ENCODE measurements around the gene TMEM184A. TPM values are rescaled to one million over a fixed set of nuclear protein-coding genes. Genes with fewer than 3 reads are reported as not detected.

Gene TMEM184A
- total RNA-seq, 2 donors from 2014 or later, result 35.8 to 54.3 TPM

DNA sequence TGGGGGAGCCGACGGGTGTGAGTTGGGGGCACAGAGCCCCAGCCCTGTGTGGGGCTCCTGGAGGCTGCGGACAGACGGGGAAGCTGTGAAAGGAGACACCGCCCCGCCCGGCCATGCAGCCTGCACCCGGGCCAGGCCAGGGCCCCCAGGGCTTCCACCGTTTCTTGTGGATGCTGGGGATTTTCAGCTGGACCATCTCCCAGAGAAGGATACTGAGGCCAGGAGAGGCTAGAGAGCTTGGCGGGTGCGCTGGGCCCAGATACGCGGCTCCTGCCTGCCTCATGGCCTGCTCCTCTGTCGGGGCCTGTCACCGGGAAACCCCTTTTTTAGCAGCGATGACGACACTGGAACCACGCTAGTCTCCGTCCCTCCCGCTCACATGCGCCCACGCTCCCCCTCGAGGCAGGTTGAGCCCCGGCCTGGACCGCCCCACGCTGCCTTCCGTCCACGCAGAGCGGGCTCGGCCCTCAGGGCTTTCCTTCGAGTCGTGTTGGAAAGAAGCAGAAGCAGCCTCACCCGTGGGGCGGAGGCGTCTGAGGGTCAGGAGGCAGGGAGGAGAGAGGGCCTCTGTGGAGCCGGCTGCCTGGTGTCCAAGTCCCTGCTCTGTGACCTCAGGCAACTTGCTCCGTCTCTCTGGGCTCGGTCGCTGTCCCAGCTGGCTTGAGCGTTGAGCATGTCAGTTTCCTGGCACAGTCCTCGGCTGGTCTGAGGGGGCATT lies 11.7 kb downstream of the TMEM184A start:
- Histone ChIP-seq H3K27ac (no peak overlapping the region), H3K27me3 (no peaks in the 10 kb centered on the region), H3K9ac (ENCODE audit: low read depth in 2 of 2, low read length in 2 of 2) (no peak overlapping the region), H3K4me1 (peaks cover 3% of the 10 kb centered on the region), H3K36me3 (peaks cover 17% of the 10 kb centered on the region), H3K4me3 (no peak overlapping the region), H3K9me3 (no peaks in the 10 kb centered on the region)
- intact Hi-C loops (cut with DNase I), result no loop called here
- TF ChIP-seq, protein P1, sequence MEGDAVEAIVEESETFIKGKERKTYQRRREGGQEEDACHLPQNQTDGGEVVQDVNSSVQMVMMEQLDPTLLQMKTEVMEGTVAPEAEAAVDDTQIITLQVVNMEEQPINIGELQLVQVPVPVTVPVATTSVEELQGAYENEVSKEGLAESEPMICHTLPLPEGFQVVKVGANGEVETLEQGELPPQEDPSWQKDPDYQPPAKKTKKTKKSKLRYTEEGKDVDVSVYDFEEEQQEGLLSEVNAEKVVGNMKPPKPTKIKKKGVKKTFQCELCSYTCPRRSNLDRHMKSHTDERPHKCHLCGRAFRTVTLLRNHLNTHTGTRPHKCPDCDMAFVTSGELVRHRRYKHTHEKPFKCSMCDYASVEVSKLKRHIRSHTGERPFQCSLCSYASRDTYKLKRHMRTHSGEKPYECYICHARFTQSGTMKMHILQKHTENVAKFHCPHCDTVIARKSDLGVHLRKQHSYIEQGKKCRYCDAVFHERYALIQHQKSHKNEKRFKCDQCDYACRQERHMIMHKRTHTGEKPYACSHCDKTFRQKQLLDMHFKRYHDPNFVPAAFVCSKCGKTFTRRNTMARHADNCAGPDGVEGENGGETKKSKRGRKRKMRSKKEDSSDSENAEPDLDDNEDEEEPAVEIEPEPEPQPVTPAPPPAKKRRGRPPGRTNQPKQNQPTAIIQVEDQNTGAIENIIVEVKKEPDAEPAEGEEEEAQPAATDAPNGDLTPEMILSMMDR (IDR thresholded peaks at IDR 0.05), result no peak
- no peak for DNase-seq

DNA sequence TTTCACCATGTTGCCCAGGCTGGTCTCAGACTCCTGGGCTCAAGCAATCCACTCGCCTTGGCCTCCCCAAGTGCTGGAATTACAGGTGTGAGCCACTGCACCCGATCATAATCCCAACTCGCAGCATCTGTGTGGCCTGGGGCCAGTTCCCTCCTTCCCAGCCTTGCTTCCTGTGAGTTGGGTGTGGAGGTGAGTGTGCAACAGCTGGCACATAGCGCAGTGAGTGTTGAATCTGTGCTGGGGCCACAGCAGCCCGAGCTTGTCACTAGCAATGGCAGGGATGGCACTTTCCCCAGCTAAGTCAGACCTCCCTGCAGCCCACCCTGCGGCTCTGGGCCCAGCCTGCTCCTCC lies 12.2 kb downstream of the TMEM184A start:
- no peak overlapping the region for H3K9ac ChIP-seq (ENCODE audit: low read depth in 2 of 2, low read length in 2 of 2)
- no peak for DNase-seq
- H3K36me3 ChIP-seq, result peaks cover 18% of the 10 kb centered on the region
- H3K4me1 ChIP-seq, result peaks cover 3% of the 10 kb centered on the region
- H3K27me3 ChIP-seq, result no peaks in the 10 kb centered on the region
- no peak overlapping the region for H3K27ac ChIP-seq
- TF ChIP-seq, protein P1 (IDR thresholded peaks at IDR 0.05), result no peak
- H3K4me3 ChIP-seq, result no peak overlapping the region
- no peaks in the 10 kb centered on the region for H3K9me3 ChIP-seq
- intact Hi-C loops (cut with DNase I), result no loop called here

DNA sequence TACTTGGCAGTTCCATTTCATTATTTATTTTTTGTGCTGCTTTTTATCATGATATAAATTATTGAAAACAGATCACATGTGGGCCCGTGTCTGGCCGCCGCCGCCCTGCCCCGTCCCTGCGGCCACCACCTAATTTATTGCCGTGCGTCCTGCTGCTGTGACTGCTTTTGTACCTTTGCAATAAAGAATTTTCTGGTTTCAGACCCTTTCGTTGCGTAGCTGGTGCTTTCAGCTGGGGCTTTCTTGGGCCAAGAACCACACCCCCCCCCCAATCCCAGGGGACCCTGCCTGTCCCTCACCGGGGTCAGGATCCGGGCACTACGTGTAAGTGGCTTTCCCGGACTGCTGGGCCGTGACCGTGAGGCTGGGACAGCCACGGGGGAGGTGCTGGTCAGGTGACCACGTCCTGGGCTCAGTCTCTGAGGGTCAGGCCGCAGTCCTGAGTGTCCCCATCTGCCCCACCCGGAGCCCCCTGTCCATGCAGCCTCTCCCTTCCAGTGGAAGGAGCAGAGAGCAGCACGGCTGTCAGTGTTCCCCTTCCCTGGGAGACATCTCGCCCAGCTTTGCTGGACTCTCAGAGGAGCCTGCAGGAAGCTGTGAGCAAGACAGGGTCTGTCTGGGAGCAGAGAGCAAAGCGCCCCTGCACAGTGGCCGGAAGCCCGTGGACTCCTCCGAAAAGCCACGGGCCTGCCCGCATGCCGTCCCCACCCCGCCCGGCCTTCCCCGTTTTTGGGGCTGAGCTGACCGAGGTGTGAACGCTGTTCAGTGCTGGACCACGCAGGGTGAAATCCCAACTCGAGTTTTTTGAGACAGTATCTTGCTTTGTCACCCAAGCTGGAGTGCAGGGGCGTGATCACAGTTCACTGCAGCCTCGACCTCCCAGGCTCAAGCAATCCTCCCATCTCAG lies 12.9 kb downstream of the TMEM184A start:
- Histone ChIP-seq H3K4me1 (peaks cover 3% of the 10 kb centered on the region), H3K27me3 (no peaks in the 10 kb centered on the region), H3K36me3 (peaks cover 18% of the 10 kb centered on the region), H3K9ac (ENCODE audit: low read depth in 2 of 2, low read length in 2 of 2) (no peak overlapping the region), H3K9me3 (no peaks in the 10 kb centered on the region), H3K4me3 (no peak overlapping the region), H3K27ac (no peak overlapping the region)
- no peak for DNase-seq
- intact Hi-C loops (cut with DNase I), result no loop called here
- TF ChIP-seq, protein P1 (IDR thresholded peaks at IDR 0.05), result no peak

DNA sequence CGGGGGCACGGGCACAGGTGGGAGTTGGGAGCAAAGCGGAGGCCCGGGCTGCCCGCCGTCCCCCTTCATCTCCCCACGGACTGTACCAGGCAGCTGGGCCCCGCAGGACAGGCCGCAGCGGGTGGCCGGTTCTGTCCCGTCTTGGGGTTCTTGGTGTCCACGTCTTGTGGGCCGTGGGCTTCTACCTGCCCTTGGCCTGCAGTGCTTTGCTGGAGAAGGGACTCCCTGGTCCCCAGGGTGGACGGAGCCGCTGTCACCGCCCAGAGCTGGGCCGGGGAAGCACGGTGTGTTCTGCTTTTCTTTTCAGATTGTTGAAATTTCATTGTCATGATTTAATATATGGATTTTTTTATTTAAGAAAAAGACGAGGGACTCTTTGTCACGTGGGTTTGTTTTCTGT lies 13.7 kb downstream of the TMEM184A start:
- TF ChIP-seq, protein P1 (IDR thresholded peaks at IDR 0.05), result no peak
- Histone ChIP-seq H3K36me3 (peaks cover 18% of the 10 kb centered on the region), H3K4me1 (peaks cover 3% of the 10 kb centered on the region), H3K27me3 (no peaks in the 10 kb centered on the region), H3K9ac (ENCODE audit: low read depth in 2 of 2, low read length in 2 of 2) (no peak overlapping the region), H3K27ac (no peak overlapping the region), H3K4me3 (no peak overlapping the region), H3K9me3 (no peaks in the 10 kb centered on the region)
- DNase-seq, result no peak
- intact Hi-C loops (cut with DNase I), result no loop called here

DNA sequence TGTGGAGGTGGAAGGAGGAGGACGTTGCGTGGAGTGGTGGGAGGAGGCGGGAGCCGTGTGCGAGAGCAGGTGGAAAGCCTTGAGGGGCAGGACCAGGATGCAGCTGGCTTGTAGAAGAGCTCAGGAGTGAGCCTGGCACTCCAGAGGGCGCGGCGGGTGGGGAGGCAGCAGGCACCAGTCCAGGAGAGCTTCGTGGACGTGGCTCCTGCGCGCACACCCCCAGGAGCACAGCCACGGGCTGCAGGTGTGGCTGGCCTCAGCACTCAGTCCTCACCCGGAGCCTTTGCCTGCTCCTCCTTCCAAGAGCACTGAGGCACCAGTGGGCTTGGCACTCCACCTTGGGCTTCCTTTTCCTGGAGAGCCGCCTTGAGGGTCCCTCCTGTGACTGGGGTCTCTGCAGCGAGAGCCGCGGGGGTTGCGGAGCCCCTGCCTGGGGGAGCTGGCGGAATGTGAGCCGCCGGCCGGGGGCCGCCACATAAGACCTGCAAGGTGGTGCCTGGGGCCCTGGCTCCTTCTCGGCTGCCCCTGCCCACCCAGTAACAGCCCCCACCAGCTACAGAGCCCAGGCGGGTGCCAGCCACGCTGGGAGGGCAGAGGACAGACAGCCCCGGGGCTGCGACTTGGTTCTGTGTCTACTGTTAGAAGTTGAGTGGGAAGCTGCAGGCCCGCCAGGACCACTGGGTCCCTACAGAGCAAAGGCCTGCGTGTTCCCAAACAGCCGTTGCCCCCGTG lies 14.4 kb downstream of the TMEM184A start:
- H3K4me1 ChIP-seq, result peaks cover 8% of the 10 kb centered on the region
- no peak overlapping the region for H3K9ac ChIP-seq (ENCODE audit: low read depth in 2 of 2, low read length in 2 of 2)
- H3K27ac ChIP-seq, result no peak overlapping the region
- intact Hi-C loops (cut with DNase I), result no loop called here
- DNase-seq, result no peak
- TF ChIP-seq, protein P1 (IDR thresholded peaks at IDR 0.05), result no peak
- H3K27me3 ChIP-seq, result no peaks in the 10 kb centered on the region
- no peak overlapping the region for H3K4me3 ChIP-seq
- H3K36me3 ChIP-seq, result peaks cover 18% of the 10 kb centered on the region
- H3K9me3 ChIP-seq, result no peaks in the 10 kb centered on the region

All from colonic mucosa (tissue), 4 donors.